Right ventricle myocardium inferior (tissue), 1 donor: ENCODE data around the gene DBN1. TPM values are rescaled to one million over a fixed set of nuclear protein-coding genes. Genes with fewer than 3 reads are reported as not detected.
"Not testable (repeated sequence)": the region's sequence is repeated elsewhere in the genome, so short reads cannot be mapped to it uniquely, and the experiment has no call there.

Source experiments
- ATAC-seq: fragments of 200-7000 bp; cut with Tn5 transposase; one replicate; pipeline ENCODE4 v1.9.1; 2020; ENCODE audit warnings: mild to moderate bottlenecking, moderate library complexity
- DNase-seq: peaks from one replicate; pipeline ENCODE4 v3.0.0; 2021; ENCODE audit errors: missing footprints
- intact Hi-C: fragments of 100-400 bp; cut with DNase I; formaldehyde crosslinking; loops from one replicate; pipeline ENCODE4 v1.11.0; 2022
- total RNA-seq: library from RNA; stranded (reverse); fragmentation: NEBNext Ultra II Directional; extraction: Animal tissue kit (Norgen Biotek cat#: 25700); gene quantifications from one replicate; pipeline ENCODE4 v1.2.1, GENCODE V29; 2021
- donor health status: DM: no; HTN: yes; CAD: no; lungs with severe emphysema.

The DBN1 gene
- total RNA-seq, 1 donor from 2014 or later: 32.2 TPM

GRCh38 chr5:177494346-177495195 lies 21.1 kb upstream of the DBN1 start:
- intact Hi-C loops: no loop called here
- no peak for ATAC-seq
- peak; percentile 76 for DNase-seq

GRCh38 chr5:177493795-177494345 lies 20.4 kb upstream of the DBN1 start:
- DNase-seq (no peak), ATAC-seq (no peak)
- intact Hi-C loops: no loop called here

- intact Hi-C loops: no loop called here
- ATAC-seq (no peak), DNase-seq (no peak)
These were observed 19.4 kb upstream of the DBN1 start for GRCh38 chr5:177492841-177493240.

GRCh38 chr5:177491983-177492746 lies 18.7 kb upstream of the DBN1 start:
- intact Hi-C loops: no loop called here

GRCh38 chr5:177491429-177491945 lies 18.1 kb upstream of the DBN1 start:
- ATAC-seq: no peak
- intact Hi-C loops: no loop called here
- no peak for DNase-seq

More at GRCh38 chr5:177491983-177492746, 18.7 kb upstream of the DBN1 start:
- ATAC-seq (no peak), DNase-seq (no peak)

GRCh38 chr5:177490992-177491391 lies 17.6 kb upstream of the DBN1 start:
- ATAC-seq: no peak
- DNase-seq: no peak
- intact Hi-C loops: no loop called here

- intact Hi-C loops: no loop called here
- no peak for ATAC-seq
- no peak for DNase-seq
These were observed 17.0 kb upstream of the DBN1 start for GRCh38 chr5:177490311-177490991.

GRCh38 chr5:177489119-177489716 lies 15.8 kb upstream of the DBN1 start:
- intact Hi-C loops: no loop called here
- no peak for DNase-seq
- no peak for ATAC-seq

- intact Hi-C loops: no loop called here
- ATAC-seq: no peak
These were observed 14.5 kb upstream of the DBN1 start for GRCh38 chr5:177487975-177488374.

GRCh38 chr5:177487144-177487543 lies 13.7 kb upstream of the DBN1 start:
- DNase-seq (no peak), ATAC-seq (no peak)
- intact Hi-C loops: no loop called here

More at GRCh38 chr5:177487975-177488374, 14.5 kb upstream of the DBN1 start:
- no peak for DNase-seq

- intact Hi-C loops: no loop called here
- DNase-seq: no peak
- ATAC-seq: no peak
These were observed 12.8 kb upstream of the DBN1 start for GRCh38 chr5:177486256-177486655.

GRCh38 chr5:177485753-177486152 lies 12.3 kb upstream of the DBN1 start:
- ATAC-seq, intact Hi-C loops, DNase-seq: not testable (repeated sequence)

GRCh38 chr5:177484902-177485549 lies 11.6 kb upstream of the DBN1 start:
- intact Hi-C loops: no loop called here

GRCh38 chr5:177483994-177484901 lies 10.8 kb upstream of the DBN1 start:
- no peak for DNase-seq
- ATAC-seq: no peak
- intact Hi-C loops: no loop called here

More at GRCh38 chr5:177484902-177485549, 11.6 kb upstream of the DBN1 start:
- no peak for DNase-seq
- ATAC-seq: no peak

- no peak for DNase-seq
- intact Hi-C loops: no loop called here
These were observed 9.6 kb upstream of the DBN1 start for GRCh38 chr5:177483042-177483441.

GRCh38 chr5:177482359-177482795 lies 8.9 kb upstream of the DBN1 start:
- no peak for ATAC-seq
- intact Hi-C loops: no loop called here
- no peak for DNase-seq

More at GRCh38 chr5:177483042-177483441, 9.6 kb upstream of the DBN1 start:
- no peak for ATAC-seq

GRCh38 chr5:177479774-177480173 lies 6.3 kb upstream of the DBN1 start:
- intact Hi-C loops: loop anchor here (1.0 kb wide), 1 partner anchor 17 kb away; no protein-coding TSS in a partner anchor
- DNase-seq (no peak), ATAC-seq (peak; percentile 13)
